Keratinocyte (primary cell): ENCODE data around the gene APH1A. TPM values are rescaled to one million over a fixed set of nuclear protein-coding genes. Genes with fewer than 3 reads are reported as not detected.

ENCODE experiments used
- DNase-seq: peaks from one replicate; pipeline ENCODE4 v3.0.0-alpha.2; 2011; ENCODE audit warnings: low read depth, missing footprints, low spot score
- FAIRE-seq: peaks from 2 replicates; lab custom pipeline; 2011; peaks lifted over from hg19 to GRCh38; lab: Jason Lieb, UNC
- H2AFZ ChIP-seq: 2 replicates; pipeline ENCODE4 v1.6.0; 2012; ENCODE audit warnings: low read length, control low read depth, inconsistent platforms; ENCODE audit not compliant: control insufficient read depth
- H3K27ac ChIP-seq: 2 replicates; pipeline ENCODE4 v1.5.1; 2011; ENCODE audit warnings: low read length; ENCODE audit not compliant: control insufficient read depth, insufficient read depth
- H3K27me3 ChIP-seq: 3 replicates; pipeline ENCODE4 v1.6.0; 2011; ENCODE audit warnings: low read length; ENCODE audit not compliant: control insufficient read depth, insufficient read depth; ENCODE audit errors: extremely low read depth
- H3K36me3 ChIP-seq, 2 experiments: 2 replicates in 1 of 2; 3 replicates in 1 of 2; pipeline ENCODE4 v1.5.1; 2011; ENCODE audit warnings: low read length in 2 of 2, mild to moderate bottlenecking in 1 of 2; ENCODE audit not compliant: control insufficient read depth in 2 of 2, insufficient read depth in 2 of 2; ENCODE audit errors: extremely low read depth in 1 of 2
- H3K4me1 ChIP-seq: 3 replicates; pipeline ENCODE4 v1.5.1; 2011; ENCODE audit warnings: low read length; ENCODE audit not compliant: control insufficient read depth, insufficient read depth; ENCODE audit errors: extremely low read depth
- H3K4me2 ChIP-seq: 3 replicates; pipeline ENCODE4 v1.6.0; 2011; ENCODE audit warnings: low read depth, low read length; ENCODE audit not compliant: control insufficient read depth, insufficient read depth; ENCODE audit errors: extremely low read depth
- H3K4me3 ChIP-seq, 3 experiments: fragments of 200-600 bp in 1 of 3; sonication (generic) in 1 of 3; 2 replicates in 2 of 3; 3 replicates in 1 of 3; pipeline ENCODE4 v1.5.1; 2011 to 2016; ENCODE audit warnings: low read length in 3 of 3, mild to moderate bottlenecking in 3 of 3, control low read depth in 2 of 3, inconsistent platforms in 1 of 3, low read depth in 1 of 3, mixed read lengths in 1 of 3, mixed run types in 1 of 3, moderate library complexity in 1 of 3; ENCODE audit not compliant: control insufficient read depth in 2 of 3, insufficient read depth in 2 of 3; ENCODE audit errors: extremely low read depth in 1 of 3
- H3K79me2 ChIP-seq: 2 replicates; pipeline ENCODE4 v1.6.0; 2012; ENCODE audit warnings: low read length; ENCODE audit not compliant: control insufficient read depth, insufficient read depth
- H3K9ac ChIP-seq: 3 replicates; pipeline ENCODE4 v1.6.0; 2011; ENCODE audit warnings: low read length; ENCODE audit not compliant: control insufficient read depth, insufficient read depth; ENCODE audit errors: extremely low read depth
- H3K9me1 ChIP-seq: 3 replicates; pipeline ENCODE4 v1.6.0; 2011; ENCODE audit warnings: low read length; ENCODE audit not compliant: control insufficient read depth, insufficient read depth; ENCODE audit errors: extremely low read depth
- H3K9me3 ChIP-seq: 2 replicates; pipeline ENCODE4 v1.5.1; 2012; ENCODE audit warnings: low read depth, low read length; ENCODE audit not compliant: control insufficient read depth
- H4K20me1 ChIP-seq: 3 replicates; pipeline ENCODE4 v1.6.0; 2011; ENCODE audit warnings: low read length; ENCODE audit not compliant: control insufficient read depth, insufficient read depth; ENCODE audit errors: extremely low read depth
- EZH2 ChIP-seq: IDR thresholded peaks from one replicate; pipeline ENCODE4 v1.6.1; 2012; ENCODE audit warnings: inconsistent platforms, mild to moderate bottlenecking, low read length, moderate library complexity
- dilution Hi-C: fragments of 300-500 bp; cut with MboI; formaldehyde crosslinking; loops from one replicate; pipeline ENCODE4 v1.7.0; 2020; ENCODE audit warnings: low sequenced_read_pairs; ENCODE audit not compliant: extremely low pct_ligation_motif_present
- polyA plus RNA-seq, 5 experiments: library from polyadenylated mRNA; depleted of rRNA in 3 of 5; stranded (reverse) in 3 of 5; stranded (forward) in 1 of 5; unstranded in 1 of 5; fragments of >200 nt; gene quantifications; 1 replicate in 1 of 5; 2 replicates in 3 of 5; 3 replicates in 1 of 5; pipeline versions ENCODE4 v1.2.1 to v1.2.3, GENCODE V29; 2011 to 2012; ENCODE audit warnings: missing spikeins in 2 of 5, low read depth in 1 of 5, low replicate concordance in 1 of 5
- TF ChIP-seq, protein P1 (sequence below), 3 experiments: IDR thresholded peaks in 1 of 3; conservative IDR thresholded peaks in 1 of 3; optimal IDR thresholded peaks in 1 of 3; 2 replicates in 2 of 3; 3 replicates in 1 of 3; pipeline versions ENCODE3 to v1.5.1; 2011; ENCODE audit warnings: low read length in 3 of 3, mild to moderate bottlenecking in 3 of 3, moderate library complexity in 2 of 3, control low read depth in 1 of 3, inconsistent platforms in 1 of 3; ENCODE audit not compliant: insufficient read depth in 2 of 3; ENCODE audit errors: extremely low read depth in 1 of 3

Gene APH1A
- polyA plus RNA-seq, 1 donor (not counting 4 experiments of a cell fraction or from before 2014, with no cell fraction given) = 149 TPM

DNA sequence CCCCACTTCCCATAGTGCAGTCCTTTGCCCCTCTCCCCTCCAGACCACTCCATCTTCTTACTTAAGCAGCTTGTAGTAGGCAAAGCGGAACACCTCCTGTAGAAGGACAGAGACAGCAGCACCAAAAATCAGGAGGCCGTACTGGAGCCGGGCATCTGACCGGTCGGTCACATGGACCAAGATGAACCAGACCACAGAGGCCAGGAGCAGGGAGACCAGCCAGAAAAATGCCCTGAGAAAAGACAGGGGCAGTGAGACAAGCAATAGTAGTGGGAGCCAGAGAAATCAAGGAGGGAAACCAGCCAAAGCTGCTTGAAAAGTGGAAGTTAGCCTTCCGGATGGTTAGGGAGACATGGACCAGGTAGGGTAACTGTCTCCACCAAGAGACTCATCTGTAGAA, 920 bp downstream of the APH1A start:
- Histone ChIP-seq H2AFZ (peak overlapping the region; percentile 27), H3K27ac (peak overlapping the region; percentile 97), H3K4me1 (peaks cover 16% of the 10 kb centered on the region), H3K4me3 (peak overlapping the region; percentile 86 to 91 (median 91)), H3K79me2 (peaks cover 27% of the 10 kb centered on the region), H3K4me2 (peak overlapping the region; percentile 99), H4K20me1 (no peaks in the 10 kb centered on the region), H3K9ac (peak overlapping the region; percentile 99), H3K27me3 (no peaks in the 10 kb centered on the region), H3K9me3 (no peaks in the 10 kb centered on the region), H3K9me1 (no peaks in the 10 kb centered on the region), H3K36me3 (peaks cover 16 to 29% of the 10 kb centered on the region in 2 experiments)
- dilution Hi-C loops = no loop called here
- FAIRE-seq (no peak), DNase-seq (no peak)
- no peak for TF ChIP-seq EZH2
- TF ChIP-seq, protein P1, sequence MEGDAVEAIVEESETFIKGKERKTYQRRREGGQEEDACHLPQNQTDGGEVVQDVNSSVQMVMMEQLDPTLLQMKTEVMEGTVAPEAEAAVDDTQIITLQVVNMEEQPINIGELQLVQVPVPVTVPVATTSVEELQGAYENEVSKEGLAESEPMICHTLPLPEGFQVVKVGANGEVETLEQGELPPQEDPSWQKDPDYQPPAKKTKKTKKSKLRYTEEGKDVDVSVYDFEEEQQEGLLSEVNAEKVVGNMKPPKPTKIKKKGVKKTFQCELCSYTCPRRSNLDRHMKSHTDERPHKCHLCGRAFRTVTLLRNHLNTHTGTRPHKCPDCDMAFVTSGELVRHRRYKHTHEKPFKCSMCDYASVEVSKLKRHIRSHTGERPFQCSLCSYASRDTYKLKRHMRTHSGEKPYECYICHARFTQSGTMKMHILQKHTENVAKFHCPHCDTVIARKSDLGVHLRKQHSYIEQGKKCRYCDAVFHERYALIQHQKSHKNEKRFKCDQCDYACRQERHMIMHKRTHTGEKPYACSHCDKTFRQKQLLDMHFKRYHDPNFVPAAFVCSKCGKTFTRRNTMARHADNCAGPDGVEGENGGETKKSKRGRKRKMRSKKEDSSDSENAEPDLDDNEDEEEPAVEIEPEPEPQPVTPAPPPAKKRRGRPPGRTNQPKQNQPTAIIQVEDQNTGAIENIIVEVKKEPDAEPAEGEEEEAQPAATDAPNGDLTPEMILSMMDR (optimal IDR thresholded peaks at IDR 0.05 in 1 of 3, IDR thresholded peaks at IDR 0.05 in 1 of 3, conservative IDR thresholded peaks at IDR 0.05 in 1 of 3; ENCODE audit: extremely low read depth in 1 of 3, insufficient read depth in 2 of 3, low read length in 3 of 3) = no peak

DNA sequence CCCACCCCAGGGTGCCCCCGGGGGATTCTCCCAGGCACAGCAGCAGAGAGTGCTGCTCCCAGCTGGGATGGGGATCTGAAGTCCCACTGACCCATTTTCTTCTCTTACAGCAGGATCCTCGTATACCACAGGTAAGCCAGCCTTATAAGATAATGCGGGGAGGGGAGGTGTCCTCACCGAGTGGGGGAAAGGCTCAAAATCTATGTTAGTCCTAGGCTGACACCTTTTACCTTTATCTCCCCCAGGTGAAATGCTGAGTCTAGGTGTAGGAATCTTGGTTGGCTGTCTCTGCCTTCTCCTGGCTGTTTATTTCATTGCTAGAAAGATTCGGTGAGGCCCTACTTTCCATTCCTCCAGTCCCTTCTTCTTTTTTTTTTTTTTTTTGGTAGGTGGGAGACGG, 5.3 kb downstream of the APH1A start:
- dilution Hi-C loops = no loop called here
- H3K4me3 ChIP-seq = no peak overlapping the region
- H4K20me1 ChIP-seq = no peaks in the 10 kb centered on the region
- H3K27ac ChIP-seq = peak overlapping the region; percentile 63
- H3K79me2 ChIP-seq = peaks cover 25% of the 10 kb centered on the region
- no peak for TF ChIP-seq EZH2
- TF ChIP-seq, protein P1 (optimal IDR thresholded peaks at IDR 0.05 in 1 of 3, IDR thresholded peaks at IDR 0.05 in 1 of 3, conservative IDR thresholded peaks at IDR 0.05 in 1 of 3; ENCODE audit: extremely low read depth in 1 of 3, insufficient read depth in 2 of 3, low read length in 3 of 3) = no peak
- no peak for DNase-seq
- H2AFZ ChIP-seq = no peak overlapping the region
- no peaks in the 10 kb centered on the region for H3K9me3 ChIP-seq
- H3K36me3 ChIP-seq = peaks cover 16 to 29% of the 10 kb centered on the region in 2 experiments
- H3K4me2 ChIP-seq = no peak overlapping the region
- peaks cover 2% of the 10 kb centered on the region for H3K9me1 ChIP-seq
- H3K27me3 ChIP-seq = no peaks in the 10 kb centered on the region
- no peak for FAIRE-seq
- peak overlapping the region; percentile 17 for H3K9ac ChIP-seq
- peaks cover 49% of the 10 kb centered on the region for H3K4me1 ChIP-seq
